ENCODE results near the gene PM20D2. TPM values are rescaled to one million over a fixed set of nuclear protein-coding genes. Genes with fewer than 3 reads are reported as not detected.
"Not testable (repeated sequence)": the region's sequence is repeated elsewhere in the genome, so short reads cannot be mapped to it uniquely, and the experiment has no call there.

The PM20D2 gene
- 51.9 and 57.8 TPM in 2 replicates for total RNA-seq (2014; rRNA removed; shearing (Covaris generic))

GRCh38 chr6:89145956-89146717 is at the start of gene PM20D2:
TSS of gene PM20D2 (plus strand) at chr6:89146055. CDS start at chr6:89146145, 90 bp downstream.
- Histone ChIP-seq H3K27me3 (no peaks in the 10 kb centered on the region), H3K4me3 (peak within 1 kb of the TSS; percentile 84), H3K36me3 (no peaks in the 10 kb centered on the region), H3K9me3 (replicated peaks) (no peaks in the 10 kb centered on the region), H3K4me1 (peaks cover 11% of the 10 kb centered on the region), H3K27ac (peak within 1 kb of the TSS; percentile 69)
- peak; percentile 78 to 80 for DNase-seq

DNA sequence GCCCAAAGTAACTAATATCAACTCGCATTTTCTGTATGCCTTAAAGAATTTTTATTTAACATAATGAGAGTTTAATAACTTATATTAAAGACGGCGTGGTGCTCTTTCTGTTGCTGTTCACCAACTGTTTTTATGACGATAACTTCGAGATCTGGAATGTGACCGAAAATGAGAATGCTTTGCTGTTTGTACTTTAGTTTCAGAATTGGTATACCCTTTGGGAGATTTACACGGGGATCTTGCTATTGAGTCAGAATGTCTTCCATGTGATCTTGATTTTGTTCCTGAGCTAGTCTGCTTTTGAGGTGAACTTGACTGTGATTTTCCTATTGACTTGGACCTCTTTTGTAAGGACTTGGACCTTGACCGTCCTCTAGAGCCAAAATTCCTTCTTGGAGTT is 47.4 kb upstream of the PM20D2 start:
- no peak overlapping the region for H3K27ac ChIP-seq
- H3K27me3 ChIP-seq, result no peaks in the 10 kb centered on the region
- H3K4me1 ChIP-seq, result no peaks in the 10 kb centered on the region
- DNase-seq, result no peak
- H3K4me3 ChIP-seq, result no peak overlapping the region
- H3K36me3 ChIP-seq, result no peaks in the 10 kb centered on the region
- H3K9me3 ChIP-seq (replicated peaks), result no peaks in the 10 kb centered on the region

GRCh38 chr6:89100114-89100513 is 45.7 kb upstream of the PM20D2 start:
- DNase-seq, result no peak
- H3K27ac ChIP-seq, result no peak overlapping the region
- H3K27me3 ChIP-seq, result no peaks in the 10 kb centered on the region
- no peaks in the 10 kb centered on the region for H3K36me3 ChIP-seq
- no peak overlapping the region for H3K4me3 ChIP-seq
- no peaks in the 10 kb centered on the region for H3K9me3 ChIP-seq (replicated peaks)
- H3K4me1 ChIP-seq, result no peaks in the 10 kb centered on the region

- Histone ChIP-seq H3K27ac (no peak overlapping the region), H3K36me3 (no peaks in the 10 kb centered on the region), H3K4me1 (no peaks in the 10 kb centered on the region), H3K27me3 (no peaks in the 10 kb centered on the region), H3K4me3 (no peak overlapping the region), H3K9me3 (replicated peaks) (no peaks in the 10 kb centered on the region)
- DNase-seq, result no peak
These were observed 35.6 kb upstream of the PM20D2 start for GRCh38 chr6:89110284-89110683.

DNA sequence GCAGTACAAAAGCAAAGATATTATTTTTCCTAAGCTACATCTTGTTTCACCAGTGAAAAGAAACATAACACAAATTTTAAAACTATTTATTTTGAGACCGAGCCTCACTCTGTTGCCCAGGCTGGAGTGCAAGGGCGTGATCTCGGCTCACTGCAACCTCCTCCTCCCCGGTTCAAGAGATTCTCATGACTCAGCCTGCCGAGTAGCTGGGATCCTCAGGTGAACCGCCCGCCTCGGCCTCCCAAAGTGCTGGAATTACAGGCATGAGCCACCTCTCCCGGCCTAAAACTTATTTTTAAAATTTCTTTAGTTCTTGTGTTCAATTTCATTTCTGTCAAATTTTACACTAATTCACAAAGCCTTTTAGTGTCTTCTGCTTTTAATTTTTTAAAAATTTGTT is 33.9 kb upstream of the PM20D2 start:
- DNase-seq, result no peak
- Histone ChIP-seq H3K36me3 (no peaks in the 10 kb centered on the region), H3K9me3 (replicated peaks) (no peaks in the 10 kb centered on the region), H3K27me3 (no peaks in the 10 kb centered on the region), H3K4me1 (no peaks in the 10 kb centered on the region), H3K27ac (no peak overlapping the region), H3K4me3 (no peak overlapping the region)

DNA sequence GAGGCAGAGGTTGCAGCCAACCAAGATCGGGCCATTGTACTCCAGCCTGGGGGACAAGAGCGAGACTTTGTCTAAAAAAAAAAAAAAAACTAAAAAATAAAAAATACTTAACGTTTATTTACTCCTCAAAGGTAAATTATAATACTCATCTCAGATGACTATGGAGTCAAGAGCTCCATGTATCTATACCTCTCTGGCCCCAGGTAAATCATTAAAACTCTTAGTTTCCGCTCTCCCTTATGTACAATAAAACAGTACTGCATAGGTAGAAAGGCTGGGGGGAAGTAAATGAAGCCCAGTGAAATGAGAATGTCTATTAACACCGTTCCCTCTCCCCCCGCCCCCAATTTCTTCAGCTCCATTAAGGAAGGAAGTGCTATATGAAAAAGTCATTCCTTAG is 29.2 kb upstream of the PM20D2 start:
- no peaks in the 10 kb centered on the region for H3K36me3 ChIP-seq
- no peaks in the 10 kb centered on the region for H3K4me1 ChIP-seq
- H3K27me3 ChIP-seq, result no peaks in the 10 kb centered on the region
- no peaks in the 10 kb centered on the region for H3K9me3 ChIP-seq (replicated peaks)
- H3K4me3 ChIP-seq, result peak overlapping the region; percentile 96
- no peak for DNase-seq
- H3K27ac ChIP-seq, result no peak overlapping the region

- H3K4me3 ChIP-seq, result peak within 1 kb of the TSS; percentile 96
- DNase-seq, result peak; percentile 45 to 61
- no peaks in the 10 kb centered on the region for H3K9me3 ChIP-seq (replicated peaks)
- H3K27ac ChIP-seq, result peak within 1 kb of the TSS; percentile 11; the same call in 1 of the 2 replicates
- H3K27me3 ChIP-seq, result no peaks in the 10 kb centered on the region
- H3K4me1 ChIP-seq, result no peaks in the 10 kb centered on the region
- no peaks in the 10 kb centered on the region for H3K36me3 ChIP-seq
These were observed 28.4 kb upstream of the PM20D2 start, which contains the start of gene SRSF12 for GRCh38 chr6:89117211-89118108. TSS of gene SRSF12 (minus strand) at chr6:89118071. CDS start at chr6:89117887, 184 bp downstream.

- Histone ChIP-seq H3K9me3 (replicated peaks) (no peaks in the 10 kb centered on the region), H3K36me3 (no peaks in the 10 kb centered on the region), H3K4me1 (no peaks in the 10 kb centered on the region), H3K27ac (no peak overlapping the region), H3K4me3 (no peak overlapping the region), H3K27me3 (no peaks in the 10 kb centered on the region)
- peak in 1 of 2 experiments; percentile 13 for DNase-seq
These were observed 26.9 kb upstream of the PM20D2 start for GRCh38 chr6:89118931-89119330.

DNA sequence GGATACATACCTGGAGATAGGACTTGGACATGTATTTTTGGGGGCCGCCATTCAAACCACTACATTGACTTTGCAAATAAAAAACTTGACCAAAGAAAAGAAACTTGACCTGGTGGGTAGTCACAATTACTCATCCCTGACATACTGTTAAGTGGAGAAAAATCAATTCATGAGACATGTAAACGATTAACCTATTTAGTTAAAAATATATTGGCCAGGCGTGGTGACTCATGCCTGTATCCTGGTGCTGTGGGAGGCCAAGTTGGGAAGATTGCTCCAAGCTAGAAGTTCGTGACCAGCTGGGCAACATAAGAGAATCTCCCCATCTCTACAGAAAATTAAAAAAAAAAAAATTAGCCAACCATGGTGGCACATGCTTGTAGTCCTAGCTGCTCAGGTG is 25.5 kb upstream of the PM20D2 start:
- no peak for DNase-seq
- H3K4me1 ChIP-seq, result no peaks in the 10 kb centered on the region
- H3K4me3 ChIP-seq, result no peak overlapping the region
- no peaks in the 10 kb centered on the region for H3K27me3 ChIP-seq
- H3K9me3 ChIP-seq (replicated peaks), result no peaks in the 10 kb centered on the region
- H3K36me3 ChIP-seq, result no peaks in the 10 kb centered on the region
- H3K27ac ChIP-seq, result no peak overlapping the region

- no peak for DNase-seq
- Histone ChIP-seq H3K27ac (no peak overlapping the region), H3K27me3 (no peaks in the 10 kb centered on the region), H3K9me3 (replicated peaks) (no peaks in the 10 kb centered on the region), H3K36me3 (no peaks in the 10 kb centered on the region), H3K4me1 (no peaks in the 10 kb centered on the region), H3K4me3 (no peak overlapping the region)
These were observed 23.9 kb upstream of the PM20D2 start for GRCh38 chr6:89121934-89122333.

- Histone ChIP-seq H3K36me3 (no peaks in the 10 kb centered on the region), H3K4me1 (no peaks in the 10 kb centered on the region), H3K4me3 (no peak overlapping the region), H3K27ac (no peak overlapping the region), H3K9me3 (replicated peaks) (no peaks in the 10 kb centered on the region), H3K27me3 (no peaks in the 10 kb centered on the region)
- DNase-seq, result peak; percentile 21 to 70
These were observed 23.2 kb upstream of the PM20D2 start for GRCh38 chr6:89122625-89123024.

DNA sequence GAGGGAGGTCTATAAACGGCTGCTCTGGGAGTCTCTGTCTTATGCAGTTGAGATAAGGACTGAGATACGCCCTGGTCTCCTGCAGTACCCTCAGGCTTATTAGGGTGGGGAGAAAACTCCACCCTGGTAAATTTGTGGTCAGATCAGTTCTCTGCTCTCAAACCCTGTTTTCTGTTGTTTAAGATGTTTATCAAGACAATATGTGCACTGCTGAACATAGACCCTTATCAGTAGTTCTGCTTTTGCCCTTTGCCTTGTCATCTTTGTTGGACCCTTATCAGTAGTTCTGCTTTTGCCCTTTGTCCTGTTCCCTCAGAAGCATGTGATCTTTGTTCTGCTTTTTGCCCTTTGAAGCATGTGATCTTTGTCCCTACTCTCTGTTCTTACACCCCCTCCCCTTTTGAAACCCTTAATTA is 17.6 kb upstream of the PM20D2 start:
- H3K9me3 ChIP-seq (replicated peaks); H3K4me3 ChIP-seq; H3K4me1 ChIP-seq; DNase-seq; H3K27me3 ChIP-seq; H3K27ac ChIP-seq; H3K36me3 ChIP-seq: not testable (repeated sequence)

DNA sequence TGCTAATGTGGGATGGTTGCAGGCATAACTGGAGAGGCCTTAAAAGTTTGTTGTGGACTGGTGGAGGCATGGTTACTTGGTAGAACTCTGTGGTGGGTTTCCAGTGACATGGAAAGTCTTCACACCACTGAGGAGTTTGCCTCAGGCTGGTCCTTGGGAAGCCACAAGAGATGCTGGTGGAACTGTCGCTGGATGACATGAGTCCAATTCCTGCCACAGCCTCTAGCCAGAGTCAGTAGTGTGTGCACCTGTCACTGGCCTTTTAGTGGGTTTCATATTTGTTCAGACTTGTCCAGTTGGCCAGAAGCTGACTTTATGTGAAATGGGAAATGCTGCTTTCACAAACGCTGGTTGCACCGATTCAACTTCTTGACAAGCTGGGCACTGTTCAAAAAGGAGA is 14.3 kb upstream of the PM20D2 start:
- no peaks in the 10 kb centered on the region for H3K36me3 ChIP-seq
- H3K4me3 ChIP-seq, result no peak overlapping the region
- DNase-seq, result peak in 1 of 2 experiments; percentile 53
- H3K9me3 ChIP-seq (replicated peaks), result no peaks in the 10 kb centered on the region
- H3K27ac ChIP-seq, result no peak overlapping the region
- no peaks in the 10 kb centered on the region for H3K27me3 ChIP-seq
- no peaks in the 10 kb centered on the region for H3K4me1 ChIP-seq

DNA sequence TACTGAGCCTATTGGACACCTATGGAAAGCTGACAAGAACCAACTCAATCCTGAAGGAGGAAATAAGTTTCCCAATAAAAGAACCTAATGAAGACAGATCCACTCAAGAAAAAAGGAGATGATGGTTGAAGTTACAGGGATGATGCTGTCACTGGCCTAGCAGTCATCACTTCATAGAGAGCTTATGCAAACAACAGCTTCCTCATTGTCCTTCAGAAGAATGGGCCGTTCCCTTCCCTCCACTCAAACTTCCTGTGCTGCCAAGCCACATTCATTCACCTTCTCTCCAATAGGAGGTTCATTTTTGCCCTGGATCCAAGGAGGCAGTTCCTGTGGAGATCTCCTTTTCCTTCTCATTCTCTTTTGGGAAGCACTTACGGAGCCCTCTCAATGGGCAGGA is 13.8 kb upstream of the PM20D2 start:
- no peak for DNase-seq
- H3K9me3 ChIP-seq (replicated peaks), result no peaks in the 10 kb centered on the region
- H3K4me3 ChIP-seq, result no peak overlapping the region
- H3K4me1 ChIP-seq, result no peaks in the 10 kb centered on the region
- H3K36me3 ChIP-seq, result no peaks in the 10 kb centered on the region
- H3K27ac ChIP-seq, result no peak overlapping the region
- H3K27me3 ChIP-seq, result no peaks in the 10 kb centered on the region

DNA sequence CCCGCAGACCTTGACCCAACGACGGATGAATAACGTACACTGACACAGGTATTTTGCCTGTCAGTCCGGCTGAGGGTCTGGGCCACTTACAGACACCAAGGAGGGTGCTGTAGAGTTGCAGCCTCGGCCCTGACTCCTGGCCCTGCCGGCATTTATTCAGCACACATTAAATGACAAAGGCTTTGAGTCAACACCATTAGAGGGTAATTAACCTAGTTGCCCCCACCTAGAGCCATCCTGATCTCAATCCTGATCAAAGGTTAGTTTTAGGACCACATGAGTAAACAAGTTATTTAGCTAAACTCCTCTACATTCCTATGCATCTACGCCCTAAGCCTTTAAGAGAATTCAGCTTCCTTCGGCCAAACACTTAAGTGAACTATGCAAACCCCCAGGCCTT is 11.9 kb upstream of the PM20D2 start:
- Histone ChIP-seq H3K4me1 (no peaks in the 10 kb centered on the region), H3K9me3 (replicated peaks) (no peaks in the 10 kb centered on the region), H3K27ac (no peak overlapping the region), H3K36me3 (no peaks in the 10 kb centered on the region), H3K27me3 (no peaks in the 10 kb centered on the region), H3K4me3 (no peak overlapping the region)
- DNase-seq, result no peak

Measured in SJCRH30 (cell line).